ENCODE data around the gene LTBP1. TPM values are rescaled to one million over a fixed set of nuclear protein-coding genes. Genes with fewer than 3 reads are reported as not detected.

Gene LTBP1
- total RNA-seq, 4 donors from 2014 or later: 3.8 to 20.8 (median 11.3) TPM

DNA sequence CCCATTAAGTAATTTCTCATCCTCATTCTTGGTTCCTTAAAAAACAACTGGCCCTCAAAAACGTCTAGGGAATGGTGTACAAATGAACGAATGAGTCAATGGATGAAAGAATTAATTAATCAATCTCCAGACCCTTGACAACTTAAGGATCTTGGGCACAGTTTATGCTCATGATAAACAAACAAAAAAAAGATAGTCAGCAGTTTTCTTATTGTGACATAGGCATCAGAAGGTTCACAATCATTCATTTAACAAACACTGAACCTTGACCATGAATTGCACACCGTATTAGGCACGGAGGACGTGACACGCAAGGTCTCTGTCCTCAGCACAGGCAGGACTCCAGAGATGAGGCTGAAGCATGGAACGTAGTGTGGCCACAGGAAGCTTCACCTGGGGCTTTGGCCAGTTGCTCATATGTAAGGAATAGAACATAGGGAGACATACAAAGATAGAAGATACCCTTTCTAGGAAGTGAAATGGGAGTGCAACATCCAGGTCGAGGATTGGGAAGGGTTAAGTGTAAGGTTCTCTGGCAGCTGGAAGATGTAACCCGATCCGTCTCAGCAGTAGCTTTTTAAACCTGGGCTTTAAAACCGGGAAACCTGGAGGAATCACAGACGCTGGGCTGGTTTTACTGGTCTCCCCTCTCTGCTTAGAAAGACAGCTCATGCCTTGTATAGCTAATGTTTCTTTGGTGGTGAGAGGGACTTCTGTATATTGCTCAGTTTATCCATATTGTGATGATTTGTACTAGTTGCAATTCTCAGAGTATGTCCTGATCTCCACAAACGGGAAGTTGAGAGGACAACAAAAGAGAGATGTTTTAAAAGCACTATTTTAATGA is 8.9 kb upstream of the LTBP1 start:
- no peak overlapping the region for H3K4me3 ChIP-seq (ENCODE audit: low read depth, poor library complexity, severe bottlenecking)
- intact Hi-C loops (cut with DNase I; ENCODE audit: low total_unique reads): no loop called here
- TF ChIP-seq POLR2A (IDR thresholded peaks at IDR 0.05): no peak
- TF ChIP-seq, protein P1, sequence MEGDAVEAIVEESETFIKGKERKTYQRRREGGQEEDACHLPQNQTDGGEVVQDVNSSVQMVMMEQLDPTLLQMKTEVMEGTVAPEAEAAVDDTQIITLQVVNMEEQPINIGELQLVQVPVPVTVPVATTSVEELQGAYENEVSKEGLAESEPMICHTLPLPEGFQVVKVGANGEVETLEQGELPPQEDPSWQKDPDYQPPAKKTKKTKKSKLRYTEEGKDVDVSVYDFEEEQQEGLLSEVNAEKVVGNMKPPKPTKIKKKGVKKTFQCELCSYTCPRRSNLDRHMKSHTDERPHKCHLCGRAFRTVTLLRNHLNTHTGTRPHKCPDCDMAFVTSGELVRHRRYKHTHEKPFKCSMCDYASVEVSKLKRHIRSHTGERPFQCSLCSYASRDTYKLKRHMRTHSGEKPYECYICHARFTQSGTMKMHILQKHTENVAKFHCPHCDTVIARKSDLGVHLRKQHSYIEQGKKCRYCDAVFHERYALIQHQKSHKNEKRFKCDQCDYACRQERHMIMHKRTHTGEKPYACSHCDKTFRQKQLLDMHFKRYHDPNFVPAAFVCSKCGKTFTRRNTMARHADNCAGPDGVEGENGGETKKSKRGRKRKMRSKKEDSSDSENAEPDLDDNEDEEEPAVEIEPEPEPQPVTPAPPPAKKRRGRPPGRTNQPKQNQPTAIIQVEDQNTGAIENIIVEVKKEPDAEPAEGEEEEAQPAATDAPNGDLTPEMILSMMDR (IDR thresholded peaks at IDR 0.05): no peak
- no peak for DNase-seq (ENCODE audit: low spot score in 2 of 2)
- WGBS, 2 donors: 47 to 48% methylated on average over 13 of the region's 13 CpGs

DNA sequence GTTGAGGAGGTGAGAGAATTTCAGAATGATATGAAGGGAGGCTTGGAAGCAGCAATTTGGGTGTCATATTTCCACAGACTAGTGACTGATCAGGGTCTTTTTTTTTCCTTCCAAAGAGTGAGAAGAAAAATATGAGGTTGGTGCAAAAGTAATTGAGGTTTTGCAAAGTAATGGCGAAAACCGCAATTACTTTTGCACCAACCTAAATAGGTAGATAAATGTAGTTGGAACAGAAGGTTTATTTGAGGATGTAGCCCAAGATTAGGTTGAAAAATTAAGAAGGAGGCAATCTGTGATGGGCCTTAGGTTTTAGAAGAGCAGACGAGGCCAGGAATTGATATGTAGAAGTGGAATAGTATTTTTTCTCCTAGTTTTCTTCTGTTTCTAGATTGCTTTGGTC is 7.8 kb upstream of the LTBP1 start:
- WGBS, 2 donors: 93 to 95% methylated on average over 3 of the region's 3 CpGs
- no peak for TF ChIP-seq POLR2A (IDR thresholded peaks at IDR 0.05)
- intact Hi-C loops (cut with DNase I; ENCODE audit: low total_unique reads): no loop called here
- no peak overlapping the region for H3K4me3 ChIP-seq (ENCODE audit: low read depth, poor library complexity, severe bottlenecking)
- DNase-seq (ENCODE audit: low spot score in 2 of 2): no peak

DNA sequence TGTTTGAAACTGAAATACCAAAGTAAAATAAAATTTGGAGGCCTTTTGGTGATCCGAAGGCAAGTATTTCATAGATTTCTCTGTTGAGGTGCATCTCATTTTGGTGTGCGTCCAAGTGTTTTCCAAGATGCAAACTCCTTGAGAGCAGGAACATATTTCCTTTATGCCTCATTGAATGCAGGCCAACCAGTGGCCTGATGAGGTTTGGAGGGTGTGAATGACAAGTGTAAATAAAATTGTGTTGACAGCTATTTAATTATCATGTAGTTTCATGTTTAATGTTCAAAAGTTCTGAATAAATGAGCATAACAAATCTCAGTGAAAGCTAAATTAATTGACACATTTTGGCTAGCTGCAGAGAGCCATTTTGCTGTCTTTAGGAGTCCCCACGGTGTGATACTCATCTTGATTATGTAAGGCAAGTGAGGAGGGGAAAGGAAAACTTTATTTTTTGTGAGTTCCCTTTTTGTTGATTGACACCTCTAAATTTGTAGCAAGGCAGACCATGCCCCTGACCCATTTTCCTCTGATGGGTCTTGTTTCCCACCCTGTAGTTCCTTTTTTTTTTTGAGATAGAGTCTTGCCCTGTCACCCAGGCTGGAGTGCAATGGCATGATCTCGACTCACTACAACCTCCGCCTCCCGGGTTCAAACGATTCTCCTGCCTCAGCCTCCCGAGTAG is 6.3 kb upstream of the LTBP1 start:
- DNase-seq (ENCODE audit: low spot score in 2 of 2): no peak
- H3K4me3 ChIP-seq (ENCODE audit: low read depth, poor library complexity, severe bottlenecking): no peak overlapping the region
- TF ChIP-seq, protein P1 (IDR thresholded peaks at IDR 0.05): no peak
- TF ChIP-seq POLR2A (IDR thresholded peaks at IDR 0.05): no peak
- 92% methylated on average over 8 of the region's 8 CpGs for WGBS, 2 donors
- intact Hi-C loops (cut with DNase I; ENCODE audit: low total_unique reads): no loop called here

DNA sequence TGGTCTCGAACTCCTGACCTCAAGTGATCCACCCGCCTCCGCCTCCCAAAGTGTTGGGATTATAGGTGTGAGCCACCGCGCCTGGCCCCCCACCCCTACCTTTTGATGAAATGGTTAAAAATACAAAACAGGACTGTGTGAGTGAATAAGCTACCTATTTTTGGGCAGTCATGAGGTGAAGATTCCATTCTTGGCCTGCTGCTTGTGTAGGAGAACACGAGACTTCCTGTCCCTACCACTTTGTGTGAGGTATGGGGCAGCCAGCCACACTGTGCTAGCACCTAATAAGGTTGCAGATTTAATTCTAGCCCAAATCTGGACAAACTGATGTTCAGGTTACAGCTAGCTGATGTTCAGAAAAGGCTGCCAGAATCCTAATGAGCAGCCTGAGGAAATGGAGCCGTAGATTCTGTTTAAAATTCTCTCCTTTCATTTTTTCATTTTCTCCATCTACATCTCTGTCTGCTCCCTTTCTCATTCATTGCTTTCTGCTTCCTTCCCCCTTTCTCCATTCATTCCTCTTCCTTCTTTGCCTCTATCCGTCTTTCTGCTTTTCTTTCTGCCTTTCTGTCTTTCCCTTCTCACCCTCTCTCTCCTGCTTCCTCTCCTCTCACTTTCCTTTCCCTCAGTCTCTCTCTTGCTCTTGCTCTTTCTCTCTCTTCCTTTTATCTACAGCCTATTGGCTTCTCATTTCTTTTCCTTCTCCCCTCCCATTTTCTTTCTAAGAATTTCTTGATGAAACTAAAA is 4.6 kb upstream of the LTBP1 start:
- no peak overlapping the region for H3K4me3 ChIP-seq (ENCODE audit: low read depth, poor library complexity, severe bottlenecking)
- 88 to 90% methylated on average over 8 of the region's 8 CpGs for WGBS, 2 donors
- intact Hi-C loops (cut with DNase I; ENCODE audit: low total_unique reads): no loop called here
- DNase-seq (ENCODE audit: low spot score in 2 of 2): no peak
- TF ChIP-seq, protein P1 (IDR thresholded peaks at IDR 0.05): no peak
- no peak for TF ChIP-seq POLR2A (IDR thresholded peaks at IDR 0.05)

DNA sequence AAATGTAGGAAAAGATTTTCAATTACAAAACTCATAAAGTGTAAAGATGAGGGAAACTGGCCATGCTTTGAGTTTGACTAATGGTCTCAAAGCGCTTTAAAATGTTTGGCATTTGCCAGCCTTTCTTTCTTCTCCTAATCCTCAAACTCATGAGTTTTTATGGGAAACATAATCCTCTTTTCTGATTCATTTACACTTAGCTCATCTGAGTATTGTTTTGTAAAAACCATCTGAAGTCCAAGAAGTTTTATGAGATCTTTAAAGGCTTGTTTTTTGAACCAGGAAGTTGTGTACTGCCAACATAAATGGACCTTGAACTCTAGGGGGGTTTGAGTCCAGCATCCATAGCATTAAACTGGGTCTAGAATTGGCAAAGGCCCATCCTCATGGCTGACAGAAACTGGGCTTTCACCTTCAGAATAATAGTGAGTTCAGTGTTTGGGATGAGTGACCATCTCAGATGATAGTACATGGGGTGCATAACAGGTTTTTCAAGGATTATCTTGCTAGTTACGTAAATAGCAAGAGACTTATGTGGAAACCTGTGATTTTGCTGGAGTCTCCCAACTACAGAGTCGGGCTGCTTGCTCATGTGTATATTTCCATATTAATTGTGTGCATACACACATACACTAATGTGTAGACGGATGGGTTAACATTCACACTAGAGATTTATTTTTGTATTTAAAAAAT is 3.8 kb upstream of the LTBP1 start:
- 93 to 94% methylated on average over 4 of the region's 4 CpGs for WGBS, 2 donors
- H3K4me3 ChIP-seq (ENCODE audit: low read depth, poor library complexity, severe bottlenecking): no peak overlapping the region
- TF ChIP-seq POLR2A (IDR thresholded peaks at IDR 0.05): no peak
- TF ChIP-seq, protein P1 (IDR thresholded peaks at IDR 0.05): no peak
- intact Hi-C loops (cut with DNase I; ENCODE audit: low total_unique reads): no loop called here
- DNase-seq (ENCODE audit: low spot score in 2 of 2): no peak

Measured in lower leg skin (tissue), 4 donors.